Neural cell (in vitro differentiated cells): ENCODE measurements around the gene ASAP3. TPM values are rescaled to one million over a fixed set of nuclear protein-coding genes. Genes with fewer than 3 reads are reported as not detected.

ENCODE experiments used
- H2AFZ ChIP-seq: fragments of 200-600, 300-800 bp; sonication (generic), shearing (Covaris generic); 2 replicates; pipeline ENCODE4 v1.6.0; 2014; ENCODE audit warnings: low read depth, mild to moderate bottlenecking, antibody characterized with exemption, low read length, moderate library complexity
- H3F3A ChIP-seq: fragments of 200-600 bp; shearing (Covaris generic); 2 replicates; pipeline ENCODE4 v1.6.1; 2016; ENCODE audit warnings: mild to moderate bottlenecking, moderate library complexity, mixed read lengths, antibody characterized with exemption, low read length; ENCODE audit not compliant: insufficient read depth, poor library complexity, severe bottlenecking
- H3K27ac ChIP-seq: fragments of 200-600, 300-800 bp; sonication (generic), shearing (Covaris generic); 2 replicates; pipeline ENCODE4 v1.5.1; 2014; ENCODE audit warnings: mild to moderate bottlenecking, low read length, moderate library complexity
- H3K27me3 ChIP-seq: fragments of 300-800, 200-600 bp; sonication (generic), shearing (Covaris generic); 2 replicates; pipeline ENCODE4 v1.6.0; 2014; ENCODE audit warnings: mild to moderate bottlenecking, low read depth, low read length, moderate library complexity; ENCODE audit not compliant: insufficient read depth
- H3K36me3 ChIP-seq: fragments of 300-800, 200-600 bp; sonication (generic), shearing (Covaris generic); 2 replicates; pipeline ENCODE4 v1.5.1; 2014; ENCODE audit warnings: mild to moderate bottlenecking, antibody characterized with exemption, low read length, moderate library complexity; ENCODE audit not compliant: insufficient read depth
- H3K4me2 ChIP-seq: fragments of 300-800, 200-600 bp; sonication (generic), shearing (Covaris generic); 2 replicates; pipeline ENCODE4 v1.6.0; 2014; ENCODE audit warnings: mild to moderate bottlenecking, low read length
- H3K4me3 ChIP-seq: fragments of 300-800, 200-600 bp; sonication (generic), shearing (Covaris generic); 2 replicates; pipeline ENCODE4 v1.5.1; 2014; ENCODE audit warnings: mild to moderate bottlenecking, low read length, moderate library complexity
- H3K79me2 ChIP-seq: fragments of 200-600 bp; shearing (Covaris generic); replicated peaks from 2 replicates; pipeline ENCODE4 v1.6.0; 2014; ENCODE audit warnings: mild to moderate bottlenecking, low read length, moderate library complexity; ENCODE audit not compliant: insufficient read depth
- H3K9ac ChIP-seq: fragments of 300-800, 200-600 bp; sonication (generic), shearing (Covaris generic); 2 replicates; pipeline ENCODE4 v1.6.1; 2016; ENCODE audit warnings: mild to moderate bottlenecking, low read length, mixed read lengths
- H3K9me2 ChIP-seq: fragments of 200-600 bp; shearing (Covaris generic); 2 replicates; pipeline ENCODE4 v1.6.1; 2016; ENCODE audit warnings: mild to moderate bottlenecking, low read length, mixed read lengths; ENCODE audit not compliant: insufficient read depth
- H3K9me3 ChIP-seq: fragments of 200-600, 300-800 bp; sonication (generic), shearing (Covaris generic); 2 replicates; pipeline ENCODE4 v1.6.1; 2016; ENCODE audit warnings: mild to moderate bottlenecking, mixed run types, low read length, moderate library complexity, mixed read lengths
- H4K20me1 ChIP-seq: fragments of 200-600 bp; shearing (Covaris generic); 2 replicates; pipeline ENCODE4 v1.6.1; 2016; ENCODE audit warnings: mild to moderate bottlenecking, mixed run types; ENCODE audit not compliant: insufficient read depth
- EP300 ChIP-seq: fragments of 450-650 bp; conservative IDR thresholded peaks from 2 replicates; pipeline ENCODE4 v1.6.1; 2014; ENCODE audit warnings: antibody characterized with exemption, mild to moderate bottlenecking, moderate library complexity; ENCODE audit not compliant: poor library complexity, severe bottlenecking
- EZH2 ChIP-seq: fragments of 200-600, 300-800 bp; shearing (Covaris generic), sonication (generic); IDR thresholded peaks from 2 replicates; pipeline ENCODE4 v1.6.1; 2014; ENCODE audit warnings: antibody characterized with exemption, low read length, borderline replicate concordance, mild to moderate bottlenecking; ENCODE audit not compliant: insufficient read depth, poor library complexity, severe bottlenecking
- MXI1 ChIP-seq: fragments of 450-650 bp; conservative IDR thresholded peaks from 2 replicates; pipeline ENCODE4 v1.6.1; 2014; ENCODE audit warnings: antibody characterized with exemption, mild to moderate bottlenecking; ENCODE audit not compliant: poor library complexity, severe bottlenecking
- POLR2AphosphoS5 ChIP-seq: IDR thresholded peaks from 2 replicates; pipeline ENCODE4 v1.6.1; 2012
- RAD21 ChIP-seq: fragments of 450-650 bp; conservative IDR thresholded peaks from 2 replicates; pipeline ENCODE4 v1.6.1; 2014; ENCODE audit warnings: antibody characterized with exemption, mild to moderate bottlenecking, moderate library complexity
- SMC3 ChIP-seq: fragments of 450-650 bp; conservative IDR thresholded peaks from 2 replicates; pipeline ENCODE4 v1.6.1; 2014; ENCODE audit warnings: antibody characterized with exemption, mild to moderate bottlenecking, moderate library complexity; ENCODE audit not compliant: poor library complexity
- TAF1 ChIP-seq: IDR thresholded peaks from 2 replicates; pipeline ENCODE4 v1.6.1; 2012; ENCODE audit warnings: low read depth
- polyA plus RNA-seq: library from polyadenylated mRNA; depleted of rRNA; stranded (reverse); fragments of >200 nt; gene quantifications from 2 replicates; pipeline ENCODE4 v1.2.3, GENCODE V29; 2014
- TF ChIP-seq, protein P1 (sequence below): fragments of 450-650 bp; IDR thresholded peaks from 2 replicates; pipeline ENCODE4 v1.5.1; 2014; ENCODE audit warnings: antibody characterized with exemption, mild to moderate bottlenecking, moderate library complexity; ENCODE audit not compliant: poor library complexity, severe bottlenecking
- TF ChIP-seq, protein P2 (sequence below): IDR thresholded peaks from 2 replicates; pipeline ENCODE4 v1.6.1; 2012; ENCODE audit warnings: borderline replicate concordance

Gene ASAP3
- polyA plus RNA-seq, 1 donor from 2014 or later: 24.9 TPM

DNA sequence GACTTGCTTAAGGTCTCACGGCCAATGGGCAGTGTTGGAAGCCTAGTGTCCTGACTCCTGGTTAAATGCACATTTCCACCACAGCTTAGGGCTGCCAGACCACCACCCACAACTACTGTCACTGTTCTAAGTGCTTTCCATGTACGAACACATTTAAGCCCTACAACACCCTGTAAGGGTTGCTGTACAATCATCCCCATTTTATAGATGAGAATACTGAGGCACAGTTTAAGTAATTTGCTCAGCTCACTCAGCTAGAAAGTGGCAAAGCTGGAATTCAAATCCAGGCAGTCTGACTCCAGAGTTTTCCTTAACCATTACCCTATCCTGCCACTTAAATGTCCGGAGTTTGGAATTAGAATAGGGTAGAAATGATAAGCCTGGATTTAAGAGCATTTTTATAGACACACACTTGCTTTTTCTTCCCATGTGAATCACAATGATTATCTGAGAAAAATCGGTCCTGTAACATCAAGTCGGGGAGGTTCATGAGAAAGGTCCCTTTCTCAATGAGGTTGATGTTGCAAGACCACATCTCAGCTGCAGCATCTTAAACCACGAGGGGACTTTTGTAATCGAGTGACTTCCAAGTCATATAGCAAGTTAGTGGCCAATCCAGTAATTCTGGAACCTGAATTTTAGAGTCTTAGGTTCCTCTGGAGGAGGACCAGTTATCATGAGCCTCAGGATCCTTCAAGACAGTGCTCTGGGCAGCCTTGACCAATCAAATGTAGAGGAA, 38.4 kb upstream of the ASAP3 start:
- H2AFZ ChIP-seq: no peak overlapping the region
- H3K4me3 ChIP-seq: no peak overlapping the region
- H3F3A ChIP-seq: no peaks in the 10 kb centered on the region
- no peak overlapping the region for H3K9ac ChIP-seq
- no peaks in the 10 kb centered on the region for H3K36me3 ChIP-seq
- no peaks in the 10 kb centered on the region for H4K20me1 ChIP-seq
- TF ChIP-seq EZH2 (no peak), SMC3 (no peak), TAF1 (no peak), EP300 (no peak), MXI1 (no peak), RAD21 (no peak), POLR2AphosphoS5 (no peak)
- TF ChIP-seq, protein P1, sequence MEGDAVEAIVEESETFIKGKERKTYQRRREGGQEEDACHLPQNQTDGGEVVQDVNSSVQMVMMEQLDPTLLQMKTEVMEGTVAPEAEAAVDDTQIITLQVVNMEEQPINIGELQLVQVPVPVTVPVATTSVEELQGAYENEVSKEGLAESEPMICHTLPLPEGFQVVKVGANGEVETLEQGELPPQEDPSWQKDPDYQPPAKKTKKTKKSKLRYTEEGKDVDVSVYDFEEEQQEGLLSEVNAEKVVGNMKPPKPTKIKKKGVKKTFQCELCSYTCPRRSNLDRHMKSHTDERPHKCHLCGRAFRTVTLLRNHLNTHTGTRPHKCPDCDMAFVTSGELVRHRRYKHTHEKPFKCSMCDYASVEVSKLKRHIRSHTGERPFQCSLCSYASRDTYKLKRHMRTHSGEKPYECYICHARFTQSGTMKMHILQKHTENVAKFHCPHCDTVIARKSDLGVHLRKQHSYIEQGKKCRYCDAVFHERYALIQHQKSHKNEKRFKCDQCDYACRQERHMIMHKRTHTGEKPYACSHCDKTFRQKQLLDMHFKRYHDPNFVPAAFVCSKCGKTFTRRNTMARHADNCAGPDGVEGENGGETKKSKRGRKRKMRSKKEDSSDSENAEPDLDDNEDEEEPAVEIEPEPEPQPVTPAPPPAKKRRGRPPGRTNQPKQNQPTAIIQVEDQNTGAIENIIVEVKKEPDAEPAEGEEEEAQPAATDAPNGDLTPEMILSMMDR: no peak
- TF ChIP-seq, protein P2, sequence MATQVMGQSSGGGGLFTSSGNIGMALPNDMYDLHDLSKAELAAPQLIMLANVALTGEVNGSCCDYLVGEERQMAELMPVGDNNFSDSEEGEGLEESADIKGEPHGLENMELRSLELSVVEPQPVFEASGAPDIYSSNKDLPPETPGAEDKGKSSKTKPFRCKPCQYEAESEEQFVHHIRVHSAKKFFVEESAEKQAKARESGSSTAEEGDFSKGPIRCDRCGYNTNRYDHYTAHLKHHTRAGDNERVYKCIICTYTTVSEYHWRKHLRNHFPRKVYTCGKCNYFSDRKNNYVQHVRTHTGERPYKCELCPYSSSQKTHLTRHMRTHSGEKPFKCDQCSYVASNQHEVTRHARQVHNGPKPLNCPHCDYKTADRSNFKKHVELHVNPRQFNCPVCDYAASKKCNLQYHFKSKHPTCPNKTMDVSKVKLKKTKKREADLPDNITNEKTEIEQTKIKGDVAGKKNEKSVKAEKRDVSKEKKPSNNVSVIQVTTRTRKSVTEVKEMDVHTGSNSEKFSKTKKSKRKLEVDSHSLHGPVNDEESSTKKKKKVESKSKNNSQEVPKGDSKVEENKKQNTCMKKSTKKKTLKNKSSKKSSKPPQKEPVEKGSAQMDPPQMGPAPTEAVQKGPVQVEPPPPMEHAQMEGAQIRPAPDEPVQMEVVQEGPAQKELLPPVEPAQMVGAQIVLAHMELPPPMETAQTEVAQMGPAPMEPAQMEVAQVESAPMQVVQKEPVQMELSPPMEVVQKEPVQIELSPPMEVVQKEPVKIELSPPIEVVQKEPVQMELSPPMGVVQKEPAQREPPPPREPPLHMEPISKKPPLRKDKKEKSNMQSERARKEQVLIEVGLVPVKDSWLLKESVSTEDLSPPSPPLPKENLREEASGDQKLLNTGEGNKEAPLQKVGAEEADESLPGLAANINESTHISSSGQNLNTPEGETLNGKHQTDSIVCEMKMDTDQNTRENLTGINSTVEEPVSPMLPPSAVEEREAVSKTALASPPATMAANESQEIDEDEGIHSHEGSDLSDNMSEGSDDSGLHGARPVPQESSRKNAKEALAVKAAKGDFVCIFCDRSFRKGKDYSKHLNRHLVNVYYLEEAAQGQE: no peak
- no peaks in the 10 kb centered on the region for H3K9me2 ChIP-seq
- no peaks in the 10 kb centered on the region for H3K27me3 ChIP-seq
- H3K4me2 ChIP-seq: no peak overlapping the region
- H3K27ac ChIP-seq: no peak overlapping the region
- H3K79me2 ChIP-seq: no peaks in the 10 kb centered on the region
- H3K9me3 ChIP-seq: no peaks in the 10 kb centered on the region

DNA sequence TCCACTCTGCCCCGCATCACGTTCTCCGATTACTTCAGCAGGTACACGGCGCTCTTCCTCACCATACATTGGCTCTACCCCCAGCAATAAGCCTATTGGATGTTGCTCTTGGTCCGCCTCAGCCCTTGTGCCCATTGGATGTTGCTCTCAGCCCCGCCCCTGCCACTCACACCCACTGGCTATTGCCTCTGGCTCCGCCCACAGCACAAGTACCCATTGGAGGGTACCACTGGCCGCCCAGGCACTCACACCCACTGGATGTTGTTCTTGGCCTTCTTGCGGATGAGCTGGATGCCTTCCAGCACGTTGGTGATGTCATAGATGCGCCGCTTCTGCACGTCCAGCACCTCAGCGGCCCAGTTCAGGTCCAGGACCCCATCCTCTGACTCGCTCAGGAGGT, 37.6 kb upstream of the ASAP3 start:
- Histone ChIP-seq H3K9me2 (no peaks in the 10 kb centered on the region), H3K27me3 (no peaks in the 10 kb centered on the region), H3K9ac (no peak overlapping the region), H2AFZ (no peak overlapping the region), H4K20me1 (no peaks in the 10 kb centered on the region), H3F3A (no peaks in the 10 kb centered on the region), H3K27ac (no peak overlapping the region), H3K36me3 (no peaks in the 10 kb centered on the region), H3K9me3 (no peaks in the 10 kb centered on the region), H3K79me2 (no peaks in the 10 kb centered on the region), H3K4me2 (no peak overlapping the region), H3K4me3 (no peak overlapping the region)
- TF ChIP-seq RAD21 (no peak), TAF1 (no peak), POLR2AphosphoS5 (no peak), MXI1 (no peak), EP300 (no peak), SMC3 (no peak), EZH2 (no peak)
- TF ChIP-seq, protein P1: no peak
- TF ChIP-seq, protein P2: no peak
